GM20431 (cell line): Measurements from ENCODE around the gene TFAP2B.

Experiments used
- in situ Hi-C: fragments of 300-500 bp; cut with MseI, MboI; formaldehyde crosslinking; loops from one replicate; pipeline ENCODE4 v1.15.0; 2020; ENCODE audit warnings: low sequenced_read_pairs; ENCODE audit not compliant: unreplicated experiment

Gene TFAP2B

DNA sequence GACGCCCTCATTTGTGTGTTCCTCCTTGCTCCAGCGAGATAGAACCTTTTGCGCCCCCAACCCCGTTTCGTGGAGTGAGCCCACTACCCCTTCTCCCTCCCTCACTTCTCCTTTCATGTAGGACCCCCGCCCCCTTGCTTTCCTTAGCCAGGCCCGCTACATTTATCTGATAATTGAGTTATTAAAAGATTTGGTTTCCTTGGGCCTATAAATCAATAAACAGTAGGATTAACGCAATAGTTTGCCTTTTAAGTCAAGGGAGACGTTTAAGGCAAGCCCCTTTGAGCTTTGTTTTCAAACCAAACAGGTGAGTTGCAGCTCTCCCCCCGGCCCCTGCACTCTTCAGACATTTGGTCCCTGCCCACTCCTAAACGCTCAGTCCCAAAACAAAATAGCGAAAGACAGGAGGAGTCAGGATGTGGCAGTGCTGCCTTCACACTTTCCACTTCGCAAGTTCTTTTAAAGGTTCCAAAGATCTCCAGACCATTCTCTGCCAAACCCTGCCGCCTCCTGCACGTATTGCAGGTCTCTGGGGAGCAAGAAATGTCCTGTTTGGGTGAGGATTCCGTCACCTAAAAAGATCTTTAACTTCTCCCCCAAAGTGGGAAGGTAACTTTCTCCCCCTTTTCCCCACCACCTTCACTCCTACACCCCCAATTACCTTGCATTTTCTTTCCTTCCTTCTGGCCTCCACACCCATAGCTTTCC lies 27.6 kb downstream of the TFAP2B start:
- in situ Hi-C loops, result no loop called here

DNA sequence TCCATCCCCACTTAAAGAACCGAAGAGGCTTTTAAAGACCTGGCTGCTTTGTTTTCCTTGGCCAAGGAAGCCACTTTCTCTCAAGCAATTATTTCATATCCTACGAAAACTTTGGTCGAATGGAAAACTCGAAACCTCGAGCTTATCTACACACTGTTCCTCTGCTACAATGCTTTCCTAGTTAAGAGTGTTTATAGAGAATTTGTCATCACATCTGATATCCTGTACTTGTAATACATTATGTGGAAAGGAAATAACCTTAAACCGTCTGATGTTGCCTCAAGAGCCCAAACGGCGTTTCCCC lies 28.1 kb downstream of the TFAP2B start:
- in situ Hi-C loops, result no loop called here

DNA sequence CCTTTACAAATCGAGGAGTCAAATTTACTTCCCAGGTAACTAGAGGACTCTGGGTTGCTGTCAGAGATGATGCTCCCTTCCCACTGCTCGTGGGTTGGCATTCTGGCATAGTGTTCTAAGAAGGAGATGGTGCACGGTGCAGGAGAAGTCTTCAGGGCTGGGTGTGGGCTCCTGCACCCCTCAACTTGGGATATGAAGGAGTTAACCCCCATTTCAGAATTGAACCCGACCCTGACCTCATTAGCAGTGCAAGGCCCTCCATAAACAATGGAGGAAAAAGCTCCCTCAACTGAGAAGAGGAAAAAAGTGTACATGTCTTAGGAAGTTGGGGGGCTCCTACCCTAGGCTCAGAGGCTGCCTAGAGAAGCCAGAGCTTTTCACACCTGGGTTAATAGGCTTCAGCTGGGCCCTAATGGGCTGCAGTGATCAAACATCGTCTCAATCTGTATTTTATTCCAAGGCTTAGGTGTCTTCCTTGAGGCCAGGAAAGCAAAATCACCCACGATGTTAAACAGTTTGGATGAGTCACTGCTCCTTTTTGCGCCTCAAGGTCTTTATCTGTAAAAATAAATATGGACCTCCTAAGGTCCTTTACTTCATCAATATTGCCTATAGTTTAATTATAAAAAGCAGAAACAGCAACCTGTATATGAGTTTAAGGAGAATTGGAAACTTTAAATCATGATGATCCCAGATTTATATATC lies 29.4 kb downstream of the TFAP2B start:
- in situ Hi-C loops, result no loop called here

DNA sequence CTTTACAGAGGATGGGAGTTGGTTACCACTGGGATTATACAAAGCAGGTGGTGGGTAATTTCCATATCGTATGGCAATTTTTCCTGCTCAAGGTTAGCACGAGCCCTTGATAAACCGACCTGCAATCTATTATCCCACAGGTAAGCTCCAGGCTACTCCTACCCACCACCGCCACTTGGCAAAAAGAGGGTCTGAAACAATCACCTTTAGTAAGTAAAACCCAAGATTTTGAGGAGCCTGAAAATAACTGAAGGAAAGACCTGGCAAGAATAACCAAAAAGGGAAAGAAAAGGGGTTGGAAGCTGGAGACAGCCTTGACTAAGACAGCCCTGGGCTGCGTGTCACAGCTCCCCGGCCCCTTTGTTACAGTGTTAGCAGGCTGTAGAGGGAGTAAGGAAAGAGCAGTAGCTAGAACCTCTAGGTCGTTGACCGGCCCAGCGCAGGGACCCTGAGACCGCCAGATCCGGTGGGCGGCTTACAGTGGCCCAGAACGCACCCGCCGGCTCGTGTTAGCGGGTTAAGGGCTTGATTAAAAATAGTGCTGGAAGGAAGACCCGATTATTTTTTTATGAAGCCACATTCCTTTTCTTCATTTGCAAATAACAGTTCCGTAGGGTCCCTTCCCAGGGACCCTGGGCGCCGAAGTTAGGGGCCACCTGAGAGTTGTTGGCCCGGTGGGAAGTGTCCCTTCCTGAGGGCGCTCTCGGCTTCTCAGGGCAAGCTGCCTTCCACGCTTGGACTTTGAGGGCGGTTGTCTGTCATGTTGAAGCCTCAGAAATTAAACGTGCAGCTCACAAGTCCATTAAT lies 30.5 kb downstream of the TFAP2B start:
- in situ Hi-C loops, result no loop called here

DNA sequence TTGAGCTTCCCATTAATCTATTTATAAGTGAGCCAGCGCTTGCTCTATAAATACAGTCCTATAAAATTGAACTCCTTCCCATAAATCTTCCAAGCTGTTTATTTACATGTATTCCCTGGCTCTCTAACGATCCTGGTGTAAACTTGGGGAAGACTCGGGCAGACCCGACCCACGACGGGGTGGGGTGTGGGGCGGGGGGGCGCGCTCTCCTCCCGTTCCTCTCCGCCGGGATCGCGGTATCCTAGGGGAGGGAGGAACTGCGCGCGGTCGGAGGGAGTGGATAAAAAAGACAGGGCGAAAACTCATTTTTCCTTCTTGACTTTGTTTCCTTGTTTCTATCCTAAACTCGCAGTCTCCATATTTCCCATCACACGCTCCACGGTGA lies 31.1 kb downstream of the TFAP2B start:
- in situ Hi-C loops, result no loop called here

DNA sequence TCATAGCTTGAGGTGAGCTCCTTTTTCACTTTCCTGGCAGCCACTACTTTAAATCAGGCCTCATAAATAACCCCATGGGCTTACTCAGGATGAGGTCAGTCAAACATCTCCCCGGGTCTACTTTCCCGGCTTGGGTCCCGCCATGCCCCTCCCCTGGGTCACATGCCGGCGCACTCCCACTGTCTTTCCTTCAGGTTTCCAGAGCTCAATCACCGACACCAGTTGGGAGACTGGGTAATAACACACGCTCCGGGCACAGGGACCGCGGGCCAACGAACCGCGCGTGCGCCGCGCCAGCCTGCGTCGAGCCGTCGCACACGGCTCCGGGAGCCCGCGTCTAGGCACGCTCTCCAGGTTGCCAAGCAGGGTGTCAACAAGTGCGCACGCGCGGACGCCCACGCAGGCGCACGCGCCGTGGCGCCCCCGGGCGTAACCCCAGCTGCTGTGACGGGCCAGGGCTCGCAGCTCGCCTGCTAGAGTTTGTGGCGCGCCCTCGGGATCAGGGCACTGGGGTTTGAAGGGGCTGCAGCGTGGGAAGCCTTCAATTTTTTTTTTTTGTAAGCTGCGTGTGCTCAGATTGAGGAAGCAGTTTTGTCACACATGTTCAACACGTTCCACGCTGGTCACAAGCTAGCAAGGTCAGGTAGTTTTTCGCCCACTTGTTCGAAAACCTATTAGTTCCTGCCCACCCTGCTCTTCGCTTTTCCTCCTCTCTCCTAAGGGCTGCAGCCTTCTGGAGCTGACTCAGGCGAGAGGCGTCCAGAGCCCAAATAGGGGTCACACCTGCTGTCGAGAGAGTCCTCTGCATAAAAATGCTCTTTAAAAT lies 31.8 kb downstream of the TFAP2B start:
- in situ Hi-C loops, result no loop called here

DNA sequence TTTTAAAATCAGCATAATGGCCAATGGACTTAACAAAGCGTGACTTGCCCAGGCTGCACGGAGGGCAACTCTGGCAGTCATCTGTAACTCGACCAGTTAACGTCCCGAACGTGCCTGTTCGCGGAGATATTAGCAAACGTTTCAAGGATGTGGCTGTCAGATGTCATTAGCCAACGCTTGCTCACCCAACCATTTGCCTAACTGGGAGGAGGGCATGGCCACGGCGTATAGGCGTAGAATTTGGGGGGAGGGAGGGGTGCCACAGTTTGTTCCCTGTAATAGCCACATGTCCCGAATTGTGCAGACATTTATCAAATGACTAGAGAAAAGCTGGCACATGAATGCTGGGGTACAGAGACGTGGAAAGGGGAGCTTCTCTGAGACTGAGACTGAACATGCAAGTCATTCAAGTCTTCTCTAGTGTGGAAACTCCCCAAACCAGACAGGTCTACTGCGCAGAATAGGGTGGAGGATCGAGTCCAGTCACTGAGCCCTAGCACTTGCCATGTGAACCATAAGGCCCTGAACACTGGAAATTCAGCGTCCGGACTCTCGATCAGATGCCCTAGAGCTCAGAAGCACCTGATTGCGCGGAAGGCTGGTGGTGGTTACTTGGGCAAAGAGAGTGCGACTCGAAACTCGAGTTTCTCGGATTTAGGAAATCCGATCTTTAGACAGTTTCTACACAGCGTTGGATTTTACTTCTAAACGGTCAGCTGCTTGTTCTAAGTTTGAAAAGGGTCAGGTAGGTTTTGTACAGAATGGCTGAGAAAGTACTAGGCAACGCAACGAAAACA lies 32.6 kb downstream of the TFAP2B start:
- in situ Hi-C loops, result no loop called here

DNA sequence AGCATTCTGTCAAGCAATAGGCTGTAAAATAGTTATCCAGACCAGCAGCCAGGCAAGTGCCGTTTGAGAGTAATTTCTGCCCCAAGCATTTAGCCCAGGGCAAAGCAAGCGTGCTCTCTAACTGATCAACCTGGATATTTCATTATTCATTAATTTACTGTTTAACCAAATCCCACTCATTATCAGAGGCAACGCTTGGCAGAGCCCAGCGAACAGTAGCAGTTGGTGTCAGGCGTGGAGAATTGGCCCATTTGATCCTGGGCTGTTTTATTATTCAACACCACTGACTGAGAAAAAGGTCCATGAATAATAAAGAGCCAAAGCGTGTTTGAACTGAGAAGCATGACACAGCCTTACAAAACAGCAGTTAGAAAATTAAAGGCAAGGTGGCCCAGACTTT lies 35.3 kb downstream of the TFAP2B start:
- in situ Hi-C loops, result no loop called here

DNA sequence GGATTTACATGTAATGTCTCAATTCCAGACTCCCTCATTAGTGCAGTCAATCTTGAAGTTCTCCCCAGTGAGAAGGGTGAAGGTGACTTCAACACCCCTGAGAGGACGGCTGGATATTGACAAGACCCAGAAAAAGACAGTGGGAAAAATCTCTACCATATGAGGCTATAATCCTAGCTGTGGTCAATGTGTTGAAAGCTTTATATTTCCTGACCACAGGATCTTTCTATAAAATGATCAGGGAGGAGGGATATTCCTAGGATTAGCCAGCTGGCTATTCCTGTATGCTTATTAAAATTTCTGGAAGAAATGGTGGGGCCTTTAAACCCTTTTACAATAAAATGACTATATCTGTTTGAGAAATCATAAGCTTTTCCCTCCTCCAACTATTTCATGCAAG lies 43.0 kb downstream of the TFAP2B start:
- in situ Hi-C loops, result no loop called here

DNA sequence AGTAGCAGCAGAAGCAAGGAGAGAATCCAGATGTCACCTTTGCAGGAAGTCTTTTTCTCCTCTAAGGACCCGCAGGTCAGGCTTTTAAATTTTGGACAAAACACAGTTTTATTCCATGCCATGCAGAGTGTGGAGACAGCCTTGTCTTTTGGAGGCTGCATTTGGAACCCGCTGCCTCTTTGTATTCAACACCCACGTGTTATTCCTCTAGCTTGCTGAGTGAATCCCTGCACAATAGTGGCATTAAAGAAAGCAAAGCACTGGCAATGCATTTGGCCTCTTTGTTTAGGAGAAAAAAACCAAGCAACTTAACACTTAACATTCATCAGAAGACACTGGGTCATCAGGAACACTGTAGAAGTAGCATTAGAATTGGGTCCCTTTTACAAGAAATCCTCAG lies 43.5 kb downstream of the TFAP2B start:
- in situ Hi-C loops, result no loop called here

DNA sequence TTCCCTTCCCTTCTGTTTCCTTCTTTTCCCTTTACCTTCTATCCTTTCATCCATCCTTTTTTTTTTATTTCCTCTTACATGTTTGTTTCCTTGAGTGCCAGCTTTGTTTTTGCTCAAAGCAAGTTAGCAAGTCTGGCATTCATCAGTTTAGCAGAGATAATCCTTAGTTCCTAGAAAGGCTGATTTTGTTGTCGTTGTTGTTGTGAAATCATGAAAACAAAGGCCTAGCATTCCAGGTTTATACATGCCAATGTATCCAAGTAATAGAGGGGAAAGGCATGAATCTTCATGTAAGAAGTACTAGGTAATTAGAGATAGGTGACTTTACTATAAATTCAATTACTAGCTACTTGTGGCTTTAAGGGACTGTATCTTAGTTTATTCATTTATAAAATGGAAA lies 45.9 kb downstream of the TFAP2B start:
- in situ Hi-C loops, result no loop called here

DNA sequence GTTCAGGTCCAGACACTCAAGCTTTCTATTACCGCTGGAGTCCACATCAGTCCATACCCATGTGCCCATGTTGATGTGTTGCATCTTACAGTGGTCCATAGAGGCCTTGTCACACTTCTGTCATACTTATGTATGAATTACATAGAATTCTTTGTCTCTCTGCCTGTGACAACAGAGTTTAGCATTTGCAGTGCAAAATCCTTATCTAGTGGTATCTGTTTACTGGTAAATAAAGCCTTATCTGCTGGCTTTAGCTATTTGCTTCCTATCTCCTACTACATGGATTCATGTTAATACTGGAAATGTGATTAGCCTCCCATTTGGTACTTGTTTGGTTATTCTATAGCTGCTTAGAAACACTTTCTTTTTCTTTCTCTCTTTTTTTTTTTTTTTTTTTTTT lies 49.8 kb downstream of the TFAP2B start:
- in situ Hi-C loops, result no loop called here

DNA sequence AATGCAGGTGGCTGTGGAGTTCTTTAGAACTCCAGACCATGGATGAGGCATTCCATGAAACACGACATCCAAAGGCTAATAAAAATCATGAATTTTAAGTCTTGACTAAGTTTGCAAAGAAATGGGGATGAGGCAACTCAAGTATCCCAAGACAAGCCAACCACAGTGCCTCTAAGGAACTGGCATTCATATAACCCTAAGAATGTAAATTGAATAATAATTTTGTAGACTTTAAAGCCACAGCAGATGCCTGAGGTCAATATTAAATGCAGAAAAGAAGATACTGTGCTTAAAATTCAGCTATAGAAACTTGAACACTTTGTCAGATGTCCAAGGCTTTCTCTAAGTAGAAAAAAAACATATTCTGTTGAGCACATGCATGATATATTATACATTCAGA lies 54.5 kb downstream of the TFAP2B start:
- in situ Hi-C loops, result no loop called here

DNA sequence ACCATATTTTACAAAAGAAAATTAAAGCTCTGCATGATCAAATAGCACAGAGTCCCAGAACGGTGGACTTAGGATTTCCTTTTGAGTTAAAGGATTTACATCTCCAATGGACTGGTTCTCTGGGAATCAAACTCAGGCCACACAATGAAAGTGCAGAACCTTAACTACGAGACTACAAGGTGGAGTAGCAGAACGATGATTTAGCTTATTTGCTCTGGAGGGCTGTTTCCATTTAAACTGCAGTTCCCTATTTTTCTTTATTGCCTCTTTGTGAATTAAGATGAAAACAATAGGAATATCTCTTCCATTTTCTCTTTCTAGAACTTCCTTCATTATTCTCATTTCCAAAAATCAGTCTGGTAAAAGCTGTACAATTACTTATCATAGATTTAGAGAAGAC lies 65.7 kb downstream of the TFAP2B start:
- in situ Hi-C loops, result no loop called here

DNA sequence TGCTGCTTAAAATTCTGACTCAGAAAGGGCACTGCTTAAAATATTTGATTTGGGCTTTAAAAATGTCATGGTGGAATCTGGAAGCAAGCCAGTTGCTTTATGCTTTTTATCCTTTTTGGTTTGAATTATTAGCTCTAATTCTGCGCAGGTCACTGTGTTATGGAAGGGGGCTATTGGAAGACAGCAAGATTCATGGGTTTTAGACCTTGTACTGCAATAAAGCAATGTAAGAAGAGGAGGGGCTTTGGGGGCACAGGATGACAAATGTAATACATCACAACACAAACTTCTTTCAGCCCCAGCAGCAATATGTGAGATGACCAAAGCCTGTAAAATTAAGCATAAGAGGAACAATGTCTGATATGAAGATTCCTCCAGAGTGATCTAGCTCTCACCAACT lies 68.4 kb downstream of the TFAP2B start:
- in situ Hi-C loops, result no loop called here

DNA sequence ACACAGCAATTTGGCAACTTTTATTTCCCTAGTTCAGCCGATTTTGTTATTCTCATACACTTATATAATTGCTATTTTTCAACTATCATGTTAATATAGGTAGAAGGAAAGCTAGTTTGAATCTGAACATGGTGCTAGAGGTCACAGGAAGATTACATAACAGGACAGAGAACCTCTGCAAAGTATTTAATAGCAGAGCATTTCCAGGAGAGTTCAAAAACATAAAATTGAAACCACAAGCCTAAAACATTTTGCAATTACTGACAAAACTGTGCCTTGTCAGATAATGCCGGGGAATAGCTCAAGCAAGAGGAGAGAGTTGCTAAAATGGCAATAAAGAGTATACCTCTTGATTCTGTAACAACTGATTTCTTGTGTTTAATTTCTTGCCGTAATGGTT lies 70.8 kb downstream of the TFAP2B start:
- in situ Hi-C loops, result no loop called here

DNA sequence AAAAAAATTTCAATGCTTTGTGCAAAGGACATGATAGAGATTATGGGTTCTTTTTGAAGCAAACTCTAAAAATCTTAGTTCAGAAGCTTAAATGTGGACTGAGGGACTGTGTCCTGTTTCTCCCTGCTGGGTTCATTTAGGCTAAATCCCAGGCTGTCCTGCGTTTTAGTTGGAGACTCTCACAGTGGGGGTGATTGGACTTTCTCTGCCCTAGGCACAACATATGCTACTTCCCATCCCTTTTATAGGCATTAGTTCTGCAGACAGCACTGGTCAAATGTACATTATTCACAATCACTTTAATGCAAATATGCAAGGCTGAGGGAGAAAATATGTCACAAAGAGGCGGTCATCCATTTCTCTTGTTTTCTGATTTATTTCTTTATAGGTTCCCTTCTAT lies 71.3 kb downstream of the TFAP2B start:
- in situ Hi-C loops, result no loop called here

DNA sequence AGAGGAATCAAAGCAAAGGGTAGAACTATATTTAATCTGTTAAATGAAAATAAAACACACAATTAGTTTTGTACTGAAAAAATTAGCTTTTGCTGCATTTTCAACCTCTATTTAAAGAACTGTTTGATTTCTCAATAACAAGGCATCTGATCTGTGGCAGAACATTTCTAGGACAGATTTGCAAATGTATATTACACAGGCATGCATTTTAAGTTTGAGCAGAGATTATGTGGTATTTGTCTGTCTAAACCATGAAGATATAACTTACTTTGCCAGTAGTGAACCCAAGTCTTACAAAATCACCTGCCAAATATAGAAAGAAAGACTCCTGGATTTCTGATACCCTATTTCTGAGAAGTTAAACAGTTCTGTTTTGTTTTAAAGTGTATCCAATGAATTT lies 71.9 kb downstream of the TFAP2B start:
- in situ Hi-C loops, result no loop called here

DNA sequence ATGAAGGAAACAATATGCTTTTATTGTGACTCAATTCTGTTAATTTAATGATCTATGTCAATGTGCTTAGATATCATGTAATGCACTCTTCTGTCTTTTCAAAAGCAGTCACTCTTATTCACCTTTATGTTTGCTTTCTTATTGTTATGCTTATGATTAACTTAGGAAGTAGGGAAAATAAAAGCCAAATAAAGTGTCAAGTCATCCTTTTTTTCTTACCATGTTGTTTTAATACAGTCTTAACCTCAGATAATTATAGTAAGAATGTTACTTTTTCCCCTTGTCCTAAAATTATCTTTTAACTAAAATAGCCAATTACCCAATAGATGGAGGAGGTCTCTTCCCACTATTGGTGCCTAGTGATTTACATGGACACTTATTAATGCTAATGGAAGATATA lies 72.6 kb downstream of the TFAP2B start:
- in situ Hi-C loops, result no loop called here
